ENCODE results near the gene NACA2. TPM values are rescaled to one million over a fixed set of nuclear protein-coding genes. Genes with fewer than 3 reads are reported as not detected.

NACA2 gene
- under 1 TPM in 1 of 2 donors, not detected in 1; 0.32 TPM for total RNA-seq

GRCh38 chr17:61591018-61591417 is at the start of gene NACA2:
NACA2 (minus strand) TSS chr17:61591219; CDS start chr17:61591180, 39 bp downstream.
- H3K4me3 ChIP-seq, result no peak within 1 kb of the TSS
- H3K27me3 ChIP-seq, result no peaks in the 10 kb centered on the region
- H3K4me1 ChIP-seq, result no peaks in the 10 kb centered on the region
- no peak within 1 kb of the TSS for H3K9ac ChIP-seq (ENCODE audit: low read depth in 2 of 2, low read length in 2 of 2)
- DNase-seq, result no peak
- H3K36me3 ChIP-seq, result no peaks in the 10 kb centered on the region
- TF ChIP-seq CTCF (IDR thresholded peaks at IDR 0.05), result no peak
- intact Hi-C loops (cut with DNase I), result no loop called here
- H3K9me3 ChIP-seq, result no peaks in the 10 kb centered on the region
- H3K27ac ChIP-seq, result no peak within 1 kb of the TSS

DNA sequence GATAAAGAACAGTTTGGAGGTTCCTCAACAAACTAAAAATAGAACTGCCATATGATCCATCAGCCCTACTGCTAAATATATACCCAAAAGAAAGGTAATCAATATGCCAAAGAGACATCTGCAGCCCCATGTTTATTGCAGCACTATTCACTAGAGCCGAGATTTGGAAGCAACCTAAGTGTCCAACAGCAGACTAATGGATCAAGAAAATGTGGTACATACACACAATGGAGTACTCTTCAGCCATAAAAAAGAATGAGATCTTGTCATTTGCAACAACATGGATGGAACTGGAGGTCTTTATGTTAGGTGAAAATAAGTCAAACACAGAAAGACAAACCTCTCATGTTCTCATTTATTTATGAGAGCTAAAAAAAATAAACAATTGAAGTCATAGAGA is 48.8 kb upstream of the NACA2 start:
- intact Hi-C loops (cut with DNase I), result loop anchor here (5.0 to 10.0 kb wide), 2 partner anchors 197 to 465 kb away; no protein-coding TSS in a partner anchor

DNA sequence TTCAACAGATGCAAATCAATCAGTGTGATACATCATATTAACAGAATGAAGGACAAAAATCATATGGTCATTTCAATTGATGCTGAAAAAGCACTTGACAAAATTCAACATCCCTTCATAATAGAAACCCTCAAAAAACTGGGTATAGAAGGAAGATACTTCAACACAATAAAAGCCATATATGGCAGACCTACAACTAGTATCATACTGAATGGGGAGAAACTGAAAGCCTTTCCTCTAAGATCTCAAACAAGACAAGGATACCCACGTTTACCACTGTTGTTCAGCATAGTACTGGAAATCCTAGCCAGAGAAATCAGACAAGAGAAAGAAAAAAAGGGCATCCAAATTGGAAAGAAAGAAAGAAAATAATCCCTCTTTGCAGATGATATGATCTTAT is 47.1 kb upstream of the NACA2 start:
- Histone ChIP-seq H3K9me3 (no peaks in the 10 kb centered on the region), H3K9ac (ENCODE audit: low read depth in 2 of 2, low read length in 2 of 2) (no peak overlapping the region)
- intact Hi-C loops (cut with DNase I), result loop anchor here (5.0 to 10.0 kb wide), 2 partner anchors 199 to 467 kb away; no protein-coding TSS in a partner anchor

More for the DNA sequence above, 48.8 kb upstream of the NACA2 start:
- Histone ChIP-seq H3K9me3 (no peaks in the 10 kb centered on the region), H3K27me3 (no peaks in the 10 kb centered on the region), H3K9ac (ENCODE audit: low read depth in 2 of 2, low read length in 2 of 2) (no peak overlapping the region), H3K4me1 (no peaks in the 10 kb centered on the region), H3K36me3 (no peaks in the 10 kb centered on the region), H3K27ac (no peak overlapping the region), H3K4me3 (no peak overlapping the region)
- no peak for DNase-seq
- TF ChIP-seq CTCF (IDR thresholded peaks at IDR 0.05), result no peak

GRCh38 chr17:61635913-61636432 is 45.0 kb upstream of the NACA2 start:
- intact Hi-C loops (cut with DNase I), result loop anchor here (5.0 to 10.0 kb wide), 2 partner anchors 201 to 469 kb away; no protein-coding TSS in a partner anchor
- no peak overlapping the region for H3K9ac ChIP-seq (ENCODE audit: low read depth in 2 of 2, low read length in 2 of 2)
- no peaks in the 10 kb centered on the region for H3K36me3 ChIP-seq
- DNase-seq, result peak; percentile 51
- H3K9me3 ChIP-seq, result no peaks in the 10 kb centered on the region
- H3K27me3 ChIP-seq, result no peaks in the 10 kb centered on the region
- no peak overlapping the region for H3K27ac ChIP-seq
- no peaks in the 10 kb centered on the region for H3K4me1 ChIP-seq
- no peak overlapping the region for H3K4me3 ChIP-seq
- TF ChIP-seq CTCF (IDR thresholded peaks at IDR 0.05), result peak; percentile 68

More for the DNA sequence above, 47.1 kb upstream of the NACA2 start:
- no peaks in the 10 kb centered on the region for H3K27me3 ChIP-seq
- no peaks in the 10 kb centered on the region for H3K36me3 ChIP-seq
- no peak overlapping the region for H3K27ac ChIP-seq
- TF ChIP-seq CTCF (IDR thresholded peaks at IDR 0.05), result no peak
- H3K4me1 ChIP-seq, result no peaks in the 10 kb centered on the region
- no peak overlapping the region for H3K4me3 ChIP-seq
- DNase-seq, result no peak

- Histone ChIP-seq H3K4me1 (no peaks in the 10 kb centered on the region), H3K9ac (ENCODE audit: low read depth in 2 of 2, low read length in 2 of 2) (no peak overlapping the region), H3K9me3 (no peaks in the 10 kb centered on the region), H3K4me3 (no peak overlapping the region), H3K27ac (no peak overlapping the region), H3K27me3 (no peaks in the 10 kb centered on the region), H3K36me3 (no peaks in the 10 kb centered on the region)
- no peak for TF ChIP-seq CTCF (IDR thresholded peaks at IDR 0.05)
- intact Hi-C loops (cut with DNase I), result loop anchor here (5.0 to 10.0 kb wide), 2 partner anchors 202 to 470 kb away; no protein-coding TSS in a partner anchor
- no peak for DNase-seq
Measured at GRCh38 chr17:61634942-61635538, 44.0 kb upstream of the NACA2 start.

Data from colonic mucosa (tissue), 4 donors.